ACC112 (cell line): Measurements from ENCODE around the gene CCDC172.
A peak's percentile ranks its signal among the peaks of the same experiment; 100 is the strongest.
"Not testable (repeated sequence)": the region's sequence is repeated elsewhere in the genome, so short reads cannot be mapped to it uniquely, and the experiment has no call there.

Source experiments
- H2AFZ ChIP-seq: fragments of 200-600 bp; sonication (generic); one replicate; pipeline ENCODE4 v1.6.0; 2017; ENCODE audit warnings: antibody characterized with exemption, low read length; ENCODE audit not compliant: unreplicated experiment
- H3K27ac ChIP-seq: fragments of 200-600 bp; sonication (generic); 2 replicates; pipeline ENCODE4 v1.5.1; 2014; ENCODE audit warnings: low read depth, mild to moderate bottlenecking, antibody characterized with exemption, low read length, moderate library complexity
- H3K27me3 ChIP-seq: fragments of 200-600 bp; sonication (generic); 2 replicates; pipeline ENCODE4 v1.6.1; 2014; ENCODE audit warnings: mild to moderate bottlenecking, antibody characterized with exemption, low read length, moderate library complexity, mixed read lengths; ENCODE audit not compliant: insufficient read depth
- H3K36me3 ChIP-seq: fragments of 200-600 bp; sonication (generic); 2 replicates; pipeline ENCODE4 v1.6.1; 2016; ENCODE audit warnings: mild to moderate bottlenecking, antibody characterized with exemption, low read length, moderate library complexity, mixed read lengths; ENCODE audit not compliant: insufficient read depth
- H3K4me1 ChIP-seq: fragments of 200-600 bp; sonication (generic); one replicate; pipeline ENCODE4 v1.6.1; 2016; ENCODE audit warnings: low read length, mixed read lengths; ENCODE audit not compliant: insufficient read depth, unreplicated experiment, control insufficient read depth
- H3K4me3 ChIP-seq: fragments of 200-600 bp; sonication (generic); 2 replicates; pipeline ENCODE4 v1.5.1; 2014; ENCODE audit warnings: mild to moderate bottlenecking, low read depth, low read length
- H3K79me2 ChIP-seq: fragments of 200-600 bp; sonication (generic); one replicate; pipeline ENCODE4 v1.6.0; 2016; ENCODE audit warnings: low read length; ENCODE audit not compliant: control insufficient read depth, unreplicated experiment, insufficient read depth

The CCDC172 gene

GRCh38 chr10:116393246-116393831, 69.1 kb downstream of the CCDC172 start:
- H3K4me3 ChIP-seq, H3K27ac ChIP-seq, H3K4me1 ChIP-seq, H2AFZ ChIP-seq, H3K36me3 ChIP-seq, H3K79me2 ChIP-seq: not testable (repeated sequence)
- peaks cover 16% of the 10 kb centered on the region for H3K27me3 ChIP-seq

- Histone ChIP-seq H3K27ac (no peak overlapping the region), H3K4me1 (no peaks in the 10 kb centered on the region), H3K4me3 (no peak overlapping the region), H3K79me2 (no peaks in the 10 kb centered on the region), H3K27me3 (peaks cover 11% of the 10 kb centered on the region), H3K36me3 (no peaks in the 10 kb centered on the region), H2AFZ (no peak overlapping the region)
Observed at GRCh38 chr10:116395223-116395985, 71.2 kb downstream of the CCDC172 start.

- Histone ChIP-seq H2AFZ (no peak overlapping the region), H3K4me1 (no peaks in the 10 kb centered on the region), H3K36me3 (no peaks in the 10 kb centered on the region), H3K27ac (no peak overlapping the region), H3K4me3 (no peak overlapping the region), H3K79me2 (no peaks in the 10 kb centered on the region), H3K27me3 (no peaks in the 10 kb centered on the region)
Observed at GRCh38 chr10:116398224-116398623, 74.0 kb downstream of the CCDC172 start.

- H3K4me3 ChIP-seq: no peak overlapping the region
- H3K36me3 ChIP-seq: no peaks in the 10 kb centered on the region
- H2AFZ ChIP-seq: no peak overlapping the region
- H3K4me1 ChIP-seq: no peaks in the 10 kb centered on the region
- H3K27ac ChIP-seq: no peak overlapping the region
- no peaks in the 10 kb centered on the region for H3K79me2 ChIP-seq
- H3K27me3 ChIP-seq: no peaks in the 10 kb centered on the region
Observed at GRCh38 chr10:116402858-116403257, 78.6 kb downstream of the CCDC172 start.

- Histone ChIP-seq H3K27ac (no peak overlapping the region), H3K4me1 (no peaks in the 10 kb centered on the region), H3K79me2 (no peaks in the 10 kb centered on the region), H3K4me3 (no peak overlapping the region), H3K27me3 (no peaks in the 10 kb centered on the region), H2AFZ (no peak overlapping the region), H3K36me3 (no peaks in the 10 kb centered on the region)
Observed at GRCh38 chr10:116403740-116404250, 79.5 kb downstream of the CCDC172 start.

GRCh38 chr10:116408719-116409118, 84.5 kb downstream of the CCDC172 start:
- Histone ChIP-seq H3K4me1 (no peaks in the 10 kb centered on the region), H3K27me3 (peaks cover 6% of the 10 kb centered on the region; the same call in 1 of the 2 replicates), H3K36me3 (no peaks in the 10 kb centered on the region), H3K27ac (no peak overlapping the region), H3K79me2 (no peaks in the 10 kb centered on the region), H2AFZ (no peak overlapping the region), H3K4me3 (no peak overlapping the region)

- Histone ChIP-seq H3K27me3 (peaks cover 6% of the 10 kb centered on the region; the same call in 1 of the 2 replicates), H3K79me2 (no peaks in the 10 kb centered on the region), H2AFZ (no peak overlapping the region)
Observed at GRCh38 chr10:116410351-116410750, 86.1 kb downstream of the CCDC172 start.

GRCh38 chr10:116417821-116418220, 93.6 kb downstream of the CCDC172 start:
- Histone ChIP-seq H3K27ac (peak overlapping the region; percentile 27; the same call in 1 of the 2 replicates), H3K79me2 (no peaks in the 10 kb centered on the region), H3K36me3 (no peaks in the 10 kb centered on the region), H3K27me3 (no peaks in the 10 kb centered on the region), H3K4me3 (no peak overlapping the region), H2AFZ (no peak overlapping the region), H3K4me1 (no peaks in the 10 kb centered on the region)

More at GRCh38 chr10:116410351-116410750, 86.1 kb downstream of the CCDC172 start:
- Histone ChIP-seq H3K27ac (no peak overlapping the region), H3K4me1 (no peaks in the 10 kb centered on the region), H3K36me3 (no peaks in the 10 kb centered on the region), H3K4me3 (no peak overlapping the region)

GRCh38 chr10:116418389-116418788, 94.1 kb downstream of the CCDC172 start:
- H3K4me3 ChIP-seq: no peak overlapping the region
- no peaks in the 10 kb centered on the region for H3K79me2 ChIP-seq
- peak overlapping the region; percentile 27; the same call in 1 of the 2 replicates for H3K27ac ChIP-seq

GRCh38 chr10:116421815-116422214, 97.6 kb downstream of the CCDC172 start:
- Histone ChIP-seq H3K27ac (no peak overlapping the region), H3K27me3 (no peaks in the 10 kb centered on the region), H3K4me3 (no peak overlapping the region), H3K79me2 (no peaks in the 10 kb centered on the region), H2AFZ (no peak overlapping the region), H3K4me1 (no peaks in the 10 kb centered on the region), H3K36me3 (no peaks in the 10 kb centered on the region)

More at GRCh38 chr10:116418389-116418788, 94.1 kb downstream of the CCDC172 start:
- Histone ChIP-seq H2AFZ (no peak overlapping the region), H3K36me3 (no peaks in the 10 kb centered on the region), H3K4me1 (no peaks in the 10 kb centered on the region), H3K27me3 (no peaks in the 10 kb centered on the region)

GRCh38 chr10:116427671-116428070, 103.4 kb downstream of the CCDC172 start, which contains the start of gene PNLIPRP3:
TSS of gene PNLIPRP3 (plus strand) at chr10:116427847. CDS start at chr10:116428013, 166 bp downstream.
- no peak within 1 kb of the TSS for H3K27ac ChIP-seq
- no peaks in the 10 kb centered on the region for H3K79me2 ChIP-seq
- H3K4me1 ChIP-seq: no peaks in the 10 kb centered on the region
- no peaks in the 10 kb centered on the region; the same call in none of the 2 replicates for H3K27me3 ChIP-seq
- H2AFZ ChIP-seq: no peak within 1 kb of the TSS
- H3K4me3 ChIP-seq: no peak within 1 kb of the TSS
- no peaks in the 10 kb centered on the region for H3K36me3 ChIP-seq
